CD4-positive, alpha-beta T cell treated with Interferon gamma for 1 hour (primary cell): ENCODE results near the gene PIWIL4.
"Not testable (repeated sequence)": the region's sequence is repeated elsewhere in the genome, so short reads cannot be mapped to it uniquely, and the experiment has no call there.

Experiments
- DNase-seq: peaks from one replicate; pipeline ENCODE4 v3.0.0-alpha.2; 2020

PIWIL4 gene

DNA sequence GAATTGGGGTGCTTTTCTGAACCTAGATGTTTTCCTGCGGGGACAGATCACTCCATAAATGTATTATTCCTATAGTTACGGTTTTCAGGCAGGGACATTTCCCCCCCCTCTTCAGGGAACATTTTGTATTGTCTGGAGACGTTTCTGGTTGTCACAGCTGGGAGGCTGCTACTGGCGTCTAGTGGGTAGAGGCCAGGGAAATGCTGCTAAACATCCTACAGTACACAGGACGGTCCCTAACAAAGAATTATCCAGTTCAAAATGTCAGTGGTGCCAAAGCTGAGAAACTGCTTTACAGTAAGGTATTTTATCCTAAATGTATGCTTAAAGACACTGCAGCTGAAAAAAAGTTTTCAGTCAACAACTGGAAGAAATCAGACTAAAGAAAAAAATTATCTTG lies 19.4 kb downstream of the PIWIL4 start:
- DNase-seq, result no peak

DNA sequence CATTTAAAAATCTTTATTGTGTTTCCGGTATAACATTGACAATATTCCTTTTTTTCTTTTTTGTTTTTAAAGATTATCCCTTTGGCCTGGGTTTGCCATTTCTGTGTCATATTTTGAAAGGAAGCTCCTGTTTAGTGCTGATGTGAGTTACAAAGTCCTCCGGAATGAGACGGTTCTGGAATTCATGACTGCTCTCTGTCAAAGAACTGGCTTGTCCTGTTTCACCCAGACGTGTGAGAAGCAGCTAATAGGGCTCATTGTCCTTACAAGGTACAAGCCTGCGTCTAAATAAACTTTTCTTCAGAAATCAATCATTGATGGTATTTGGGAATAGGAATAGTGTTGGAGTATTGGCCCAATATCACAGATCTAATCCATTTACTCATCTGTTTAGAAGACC lies 19.8 kb downstream of the PIWIL4 start:
- DNase-seq, result no peak

DNA sequence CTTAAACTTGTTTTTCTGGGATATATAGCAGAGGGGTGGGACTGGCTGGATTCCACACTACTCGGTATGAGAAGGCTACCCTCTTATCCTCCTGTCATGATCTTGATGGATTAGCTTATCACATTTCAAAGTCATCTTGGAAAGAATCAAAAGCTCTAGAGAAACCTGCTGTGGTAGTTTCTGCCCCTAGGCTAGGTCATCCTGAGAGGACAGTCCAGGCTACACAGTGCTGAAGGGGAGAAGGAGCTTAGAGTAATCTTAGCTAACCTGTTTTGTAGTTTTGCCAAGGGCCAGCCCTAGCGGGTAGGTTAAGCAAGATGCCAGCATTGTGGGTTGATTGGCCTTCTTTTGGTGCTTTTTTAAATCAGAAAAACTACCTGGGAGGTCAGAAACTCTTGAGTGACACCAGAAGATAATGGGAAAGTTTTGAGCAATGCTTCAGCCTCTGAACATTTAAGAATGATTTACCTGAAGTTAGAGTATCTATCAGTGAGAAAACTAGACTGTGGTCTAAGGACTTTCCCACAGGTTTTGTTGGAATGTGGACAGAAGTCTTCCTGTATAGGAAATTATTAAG lies 21.3 kb downstream of the PIWIL4 start:
- DNase-seq, result no peak

DNA sequence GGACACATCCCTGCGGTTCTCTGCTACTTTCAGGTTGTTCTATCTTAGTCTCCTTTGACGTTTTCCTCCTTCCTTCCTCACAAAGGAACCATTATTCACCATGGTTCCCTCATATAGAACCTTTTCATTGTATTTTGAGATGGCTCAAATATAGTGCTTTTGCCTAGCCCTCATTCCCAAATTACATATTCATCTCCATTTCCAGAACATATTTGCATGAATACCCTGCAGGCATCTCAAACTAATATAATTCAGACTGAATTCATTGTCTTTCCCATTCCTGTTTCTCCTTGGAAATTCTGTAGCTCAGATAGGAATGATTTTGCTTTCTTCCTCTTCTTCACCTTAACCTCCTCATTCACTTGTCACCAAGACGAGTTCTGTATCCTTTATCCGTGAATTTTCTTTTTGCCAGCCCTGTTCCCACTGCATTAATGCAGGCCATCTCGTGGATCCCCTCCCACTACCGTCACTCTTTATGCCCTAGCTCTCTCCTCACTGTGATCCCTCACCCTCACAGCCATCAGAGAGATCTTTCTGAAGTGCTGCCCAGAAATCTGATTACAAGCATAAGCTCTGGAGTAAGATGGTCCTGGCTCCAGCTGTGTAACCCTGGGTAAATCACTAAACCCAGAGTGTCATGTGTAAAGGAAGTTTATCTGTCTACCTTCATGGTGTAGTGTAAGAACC lies 23.3 kb downstream of the PIWIL4 start:
- no peak for DNase-seq

DNA sequence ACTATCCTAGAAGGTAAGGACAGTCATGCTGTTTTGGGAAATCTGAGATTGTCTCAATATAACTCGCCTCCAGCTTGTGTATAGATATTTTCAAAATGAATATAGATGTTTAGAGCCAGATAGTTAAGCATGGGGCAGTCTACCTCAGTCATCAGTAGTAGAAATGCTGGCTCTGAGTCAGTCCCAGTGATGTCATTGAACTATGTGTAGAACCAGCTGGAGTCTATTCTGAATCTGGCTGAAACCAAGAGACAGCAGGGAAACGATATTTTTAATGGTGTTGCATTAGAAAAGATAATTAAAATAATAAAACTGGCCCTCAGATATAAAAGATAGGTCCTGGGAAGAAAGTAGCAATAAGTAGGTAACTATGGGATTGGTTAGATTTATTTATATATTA lies 25.9 kb downstream of the PIWIL4 start:
- DNase-seq, result no peak

DNA sequence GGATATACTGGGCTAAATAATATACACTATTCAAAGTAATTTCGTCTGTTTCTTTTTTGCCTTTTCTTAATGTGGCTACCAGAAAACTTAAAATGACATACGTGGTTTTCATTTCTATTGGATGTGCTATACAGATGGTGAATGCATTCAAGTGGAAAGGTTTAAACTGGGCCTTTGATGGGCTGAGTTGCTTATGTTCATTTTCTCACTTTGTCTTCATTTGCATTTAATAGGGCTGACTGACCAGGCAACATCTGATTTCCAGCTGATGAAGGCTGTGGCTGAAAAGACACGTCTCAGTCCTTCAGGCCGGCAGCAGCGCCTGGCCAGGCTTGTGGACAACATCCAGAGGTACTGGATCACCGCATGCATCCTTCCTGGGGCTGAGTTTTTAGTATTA lies 27.9 kb downstream of the PIWIL4 start:
- DNase-seq, result no peak

DNA sequence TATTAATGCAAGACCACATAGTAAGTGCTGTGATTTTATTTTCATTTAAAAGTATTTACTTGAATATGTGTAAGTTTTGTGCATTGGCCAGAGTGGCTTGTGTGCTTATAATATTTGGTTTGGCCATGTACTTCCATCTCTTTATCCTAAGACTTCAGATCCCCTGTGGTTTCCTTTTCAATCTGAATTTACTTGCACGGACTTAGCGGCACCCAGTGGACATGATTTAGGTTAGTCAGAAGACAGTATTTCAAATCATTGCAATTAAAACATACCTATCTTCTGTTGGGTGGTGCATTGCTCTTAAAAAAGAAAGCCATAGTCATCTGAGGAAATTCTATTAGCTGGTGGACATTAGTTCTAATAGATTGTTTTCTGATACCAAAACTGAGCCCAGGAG lies 30.7 kb downstream of the PIWIL4 start:
- no peak for DNase-seq

DNA sequence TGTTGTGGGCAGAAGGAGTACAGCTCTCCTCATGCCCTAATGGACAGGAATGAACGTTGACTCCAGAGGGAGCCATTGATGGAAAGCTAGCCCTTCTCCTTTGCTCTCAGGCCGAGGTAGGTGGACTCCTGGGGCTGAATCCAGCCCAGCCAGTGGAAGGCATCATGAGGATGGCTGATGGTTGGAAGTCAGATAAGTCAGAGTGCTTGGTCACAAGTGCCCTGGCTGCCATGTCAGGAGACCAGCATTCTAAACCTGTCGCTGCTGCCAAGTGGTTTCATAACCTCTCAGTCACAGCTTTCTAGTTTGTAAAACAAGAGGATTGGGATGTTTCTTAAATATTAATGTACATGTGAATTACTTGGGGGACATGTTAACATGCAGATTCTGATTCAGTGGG lies 32.3 kb downstream of the PIWIL4 start:
- no peak for DNase-seq

DNA sequence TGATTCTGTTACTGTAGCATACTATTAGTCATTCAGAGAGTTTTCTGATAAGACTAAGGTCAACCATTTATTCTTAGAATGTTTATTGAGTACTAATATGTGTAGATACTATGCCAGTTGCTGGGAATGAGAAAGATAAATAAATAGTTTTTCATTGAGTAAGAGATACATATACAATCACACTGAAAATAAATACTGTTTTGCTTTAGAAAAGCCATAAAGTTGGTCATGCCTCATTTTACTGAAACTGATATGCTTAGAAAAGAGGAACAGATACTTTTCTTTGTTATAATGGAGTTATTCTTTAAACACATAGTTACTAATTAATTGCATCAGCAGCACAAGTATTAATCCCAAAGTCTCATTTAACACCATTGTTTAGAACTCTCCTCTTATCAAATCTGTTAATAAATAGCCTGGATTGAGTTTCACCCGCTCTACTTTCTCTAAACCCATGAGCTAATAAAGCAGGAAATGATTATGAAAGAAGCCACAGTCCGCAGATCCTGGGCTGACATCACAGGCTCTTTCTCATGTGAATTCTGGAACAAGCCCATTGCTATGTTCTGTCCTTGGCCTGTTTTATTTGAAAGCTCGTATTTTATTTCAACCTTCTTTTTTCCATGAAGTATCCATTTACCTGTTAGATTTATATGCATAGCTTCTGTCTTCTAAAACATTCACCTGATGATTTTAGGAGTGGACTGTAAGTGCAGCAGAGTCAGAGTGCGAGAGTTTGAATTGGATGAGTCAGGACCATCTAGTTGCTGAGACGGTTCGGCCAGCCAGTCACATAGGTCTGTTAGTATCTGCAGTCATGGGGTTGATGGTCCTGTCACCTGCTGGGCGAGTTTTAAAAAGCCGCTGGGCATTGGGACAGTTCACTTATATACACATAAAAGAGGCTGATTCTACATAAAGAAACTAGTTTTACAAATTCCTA lies 35.5 kb downstream of the PIWIL4 start:
- DNase-seq, result peak; percentile 42

DNA sequence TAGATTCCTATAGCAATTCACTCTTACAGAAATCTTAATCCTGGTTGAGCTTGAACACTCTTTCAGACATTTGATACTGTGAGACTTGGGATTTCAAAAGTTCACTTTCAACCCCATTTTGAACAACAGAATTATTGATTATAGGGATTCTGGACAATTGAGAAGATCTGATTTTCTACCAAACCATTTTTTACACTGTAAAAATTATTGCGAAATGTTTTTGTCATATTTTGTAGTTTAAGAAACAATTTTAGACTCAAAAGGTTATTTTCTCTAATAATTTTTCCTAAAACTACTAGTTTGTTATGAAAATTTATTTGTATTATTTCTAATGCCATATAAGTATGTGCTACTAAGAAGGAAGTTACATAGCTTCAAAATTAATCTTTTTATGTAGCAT lies 36.4 kb downstream of the PIWIL4 start:
- DNase-seq, result no peak

DNA sequence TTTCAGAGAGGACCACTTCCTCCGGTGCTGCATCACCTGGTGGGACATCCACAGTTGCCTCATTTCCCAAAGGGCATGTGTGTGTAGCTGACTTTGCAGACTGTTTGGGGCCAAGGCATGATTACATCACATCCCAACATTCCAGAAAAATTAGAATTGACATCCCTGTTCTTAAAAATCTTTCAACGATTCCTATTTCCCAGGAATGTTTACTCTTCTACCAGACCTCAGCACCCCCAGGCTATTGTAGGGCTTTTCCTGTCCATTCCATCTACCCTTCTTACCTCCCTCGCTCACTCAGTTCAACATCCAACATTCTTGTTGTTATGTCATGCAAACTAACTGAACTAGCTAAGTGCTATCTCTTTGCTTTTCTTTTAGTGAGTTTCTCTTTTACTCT lies 37.3 kb downstream of the PIWIL4 start:
- DNase-seq, result no peak

DNA sequence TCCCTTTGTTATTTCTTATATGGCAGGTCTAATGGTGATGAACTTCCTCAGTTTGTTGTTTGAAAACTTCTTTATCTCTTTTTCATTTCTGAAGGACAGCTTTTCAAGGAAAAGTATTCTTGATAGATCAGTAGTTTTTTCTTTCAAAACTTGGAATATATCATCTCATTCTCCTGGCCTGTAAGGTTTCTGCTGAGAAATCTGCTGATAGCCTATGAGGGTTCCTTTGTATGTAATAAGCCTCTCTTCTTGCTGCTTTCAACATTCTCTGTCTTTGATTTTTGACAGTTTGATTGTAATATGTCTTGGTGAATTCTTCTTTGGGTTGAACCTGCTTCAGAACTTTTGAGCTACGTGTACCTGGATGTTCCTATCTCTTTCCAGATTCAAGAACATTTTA lies 46.0 kb downstream of the PIWIL4 start:
- no peak for DNase-seq

DNA sequence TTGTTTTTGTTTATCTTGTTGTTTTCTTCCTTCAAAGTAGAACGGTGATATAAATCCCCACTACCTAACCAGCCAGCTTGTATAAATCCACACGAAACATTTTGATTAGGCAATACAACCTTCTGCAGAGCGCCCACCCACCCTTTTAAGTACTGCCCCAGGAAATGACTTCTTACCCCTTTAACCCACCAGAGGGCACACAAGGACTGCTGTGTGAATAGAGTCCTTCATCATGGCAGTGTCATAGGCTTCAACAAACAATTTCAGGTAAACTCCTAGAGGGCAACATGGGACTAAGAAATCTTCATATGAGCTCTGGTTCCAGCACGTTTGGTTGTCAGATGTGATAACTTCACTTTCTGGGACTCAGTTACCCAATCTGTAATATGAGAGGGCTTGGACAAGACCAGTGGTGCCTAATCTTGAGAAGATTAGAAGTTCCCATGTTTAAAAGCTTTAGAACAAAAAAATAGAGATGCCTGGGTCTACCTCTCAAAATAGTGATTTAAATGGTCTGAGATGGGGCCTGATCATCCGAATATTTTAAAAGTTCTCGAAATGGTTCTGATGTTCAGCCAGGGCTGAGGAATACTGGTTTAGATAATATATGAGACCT lies 56.1 kb downstream of the PIWIL4 start:
- DNase-seq, result peak; percentile 41

DNA sequence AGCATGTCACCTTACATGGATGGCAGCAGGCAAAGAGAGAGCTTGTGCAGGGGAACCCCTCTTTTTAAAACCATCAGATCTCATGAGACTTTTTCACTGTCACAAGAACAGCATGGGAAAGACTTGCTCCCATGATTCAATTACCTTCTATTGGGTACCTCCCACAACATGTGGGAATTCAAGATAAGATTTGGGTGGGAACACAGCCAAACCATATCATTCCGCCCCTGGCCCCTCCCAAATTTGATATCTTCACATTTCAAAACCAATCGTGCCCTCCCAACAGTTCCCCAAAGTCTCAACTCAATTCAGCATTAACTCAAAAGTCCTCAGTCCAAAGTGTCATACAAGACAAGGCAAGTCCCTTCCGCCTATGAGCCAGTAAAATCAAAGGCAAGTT lies 58.3 kb downstream of the PIWIL4 start:
- DNase-seq, result not testable (repeated sequence)

DNA sequence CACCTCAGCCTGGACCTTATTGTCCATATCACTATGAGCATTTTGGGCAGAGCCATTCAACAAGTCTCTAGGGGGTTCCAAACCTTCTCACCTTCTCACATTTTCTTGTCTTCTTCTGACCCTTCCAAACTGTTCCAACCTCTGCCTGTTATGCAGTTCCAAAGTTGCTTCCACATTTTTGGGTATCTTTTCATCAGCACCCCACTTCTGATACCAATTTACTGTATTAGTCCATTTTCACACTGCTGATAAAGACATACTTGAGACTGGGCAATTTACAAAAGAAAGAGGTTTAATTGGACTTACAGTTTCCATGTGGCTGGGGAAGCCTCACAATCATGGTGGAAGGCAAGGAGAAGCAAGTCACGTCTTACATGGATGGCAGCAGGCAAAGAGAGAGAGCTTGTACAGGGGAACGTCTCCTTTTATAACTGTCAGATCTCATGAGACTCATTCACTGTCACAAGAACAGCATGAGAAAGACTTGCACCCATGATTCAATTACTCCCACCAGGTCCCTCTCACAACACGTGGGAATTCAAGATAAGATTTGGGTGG lies 59.9 kb downstream of the PIWIL4 start:
- not testable (repeated sequence) for DNase-seq

DNA sequence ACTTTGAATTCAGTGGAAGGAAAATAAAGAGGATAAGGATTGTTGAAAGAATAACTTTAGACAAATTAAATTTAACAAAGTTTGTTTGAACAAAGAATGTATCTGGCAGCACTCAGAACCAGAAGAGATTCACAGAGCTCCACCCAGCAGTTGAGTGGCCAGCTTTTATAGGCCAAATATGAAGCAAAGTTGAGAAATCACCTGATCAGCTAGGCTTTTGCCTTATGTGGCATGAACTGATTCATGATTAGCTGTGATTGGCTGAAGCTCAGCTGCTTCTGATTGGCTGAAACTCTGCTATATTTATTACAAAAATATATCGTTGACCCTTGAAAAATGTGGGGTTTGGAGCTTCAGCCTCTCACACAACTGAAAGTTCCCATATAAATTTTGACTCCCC lies 62.6 kb downstream of the PIWIL4 start:
- DNase-seq, result no peak

DNA sequence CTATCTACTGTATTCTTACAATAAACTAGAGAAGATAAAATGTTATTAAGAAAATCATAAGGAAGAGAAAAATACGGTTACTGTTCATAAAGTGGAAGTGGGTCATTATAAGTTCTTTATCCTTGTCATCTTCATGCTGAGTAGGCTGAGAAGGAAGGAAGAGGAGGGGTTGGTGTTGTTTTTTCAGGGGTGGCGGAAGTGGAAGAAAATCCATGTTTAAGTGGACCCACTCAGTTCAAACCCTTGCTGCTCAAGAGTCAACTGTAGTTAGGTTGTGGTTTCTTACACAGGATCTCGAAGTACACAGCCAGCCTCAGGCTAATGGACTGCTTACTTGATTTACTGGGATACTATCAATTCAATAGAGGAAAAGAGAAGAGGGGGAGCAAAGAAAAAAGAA lies 63.1 kb downstream of the PIWIL4 start:
- no peak for DNase-seq

DNA sequence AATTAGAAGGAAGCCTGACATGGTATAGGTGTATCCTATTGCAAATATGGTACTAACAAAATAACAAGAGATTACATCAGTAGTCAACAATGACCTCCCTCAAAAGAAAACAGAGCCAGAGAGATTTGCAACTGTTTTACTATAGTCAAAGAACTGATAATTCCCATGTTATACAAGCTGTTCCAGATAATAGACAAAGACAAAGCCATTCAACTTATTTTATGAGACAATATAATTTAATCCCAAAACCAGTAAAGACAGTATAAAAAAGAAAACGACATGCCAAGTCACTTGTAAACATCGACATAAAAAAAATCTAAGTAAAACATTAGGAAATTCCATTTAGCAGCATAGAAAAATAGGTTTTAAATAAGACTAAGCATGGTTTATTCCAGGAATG lies 65.2 kb downstream of the PIWIL4 start:
- no peak for DNase-seq

DNA sequence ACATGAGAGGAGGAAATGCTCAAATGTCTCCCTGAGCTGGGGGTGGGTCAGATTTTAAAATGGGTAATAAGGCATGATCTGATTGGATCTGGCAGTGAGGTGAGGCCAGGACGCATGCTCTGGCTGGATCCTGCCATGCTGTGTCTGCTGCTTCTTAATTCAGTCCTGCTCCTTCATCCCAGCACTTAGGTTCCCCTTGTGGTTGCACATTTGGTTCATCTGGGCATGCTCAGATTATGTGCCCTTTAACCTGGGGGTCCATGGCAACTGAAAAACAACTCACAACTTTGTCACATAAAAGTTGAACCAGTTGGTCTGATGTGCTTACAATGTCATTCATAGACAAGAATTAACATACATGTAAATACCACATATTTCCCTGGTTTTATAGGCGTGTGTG lies 67.9 kb downstream of the PIWIL4 start:
- DNase-seq, result no peak

DNA sequence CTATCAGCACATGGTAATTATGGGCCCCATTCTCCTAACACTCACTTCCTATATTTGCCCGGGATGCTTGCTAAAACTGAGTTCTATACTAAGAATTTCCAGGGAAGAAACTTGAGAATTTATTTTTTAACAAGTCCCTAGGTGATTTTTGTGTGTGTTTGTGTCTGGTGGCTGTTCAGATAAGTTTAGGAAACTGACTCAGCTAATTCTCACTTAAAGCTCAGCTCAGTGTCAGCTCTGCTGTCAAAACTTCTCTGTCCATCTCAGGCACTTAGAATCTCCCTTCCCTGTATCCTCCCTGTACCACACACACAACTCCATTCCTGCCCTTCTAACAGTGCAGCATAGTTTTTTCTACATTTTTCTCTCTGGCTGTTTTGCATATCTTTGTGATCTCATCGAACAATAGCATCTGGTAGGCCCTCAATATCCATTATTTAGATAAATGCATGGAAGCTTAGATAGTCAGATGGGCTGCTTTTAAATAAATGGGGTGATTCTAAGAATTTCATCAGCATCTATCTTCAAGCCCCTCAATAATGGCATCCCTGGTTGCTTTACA lies 69.3 kb downstream of the PIWIL4 start:
- no peak for DNase-seq

DNA sequence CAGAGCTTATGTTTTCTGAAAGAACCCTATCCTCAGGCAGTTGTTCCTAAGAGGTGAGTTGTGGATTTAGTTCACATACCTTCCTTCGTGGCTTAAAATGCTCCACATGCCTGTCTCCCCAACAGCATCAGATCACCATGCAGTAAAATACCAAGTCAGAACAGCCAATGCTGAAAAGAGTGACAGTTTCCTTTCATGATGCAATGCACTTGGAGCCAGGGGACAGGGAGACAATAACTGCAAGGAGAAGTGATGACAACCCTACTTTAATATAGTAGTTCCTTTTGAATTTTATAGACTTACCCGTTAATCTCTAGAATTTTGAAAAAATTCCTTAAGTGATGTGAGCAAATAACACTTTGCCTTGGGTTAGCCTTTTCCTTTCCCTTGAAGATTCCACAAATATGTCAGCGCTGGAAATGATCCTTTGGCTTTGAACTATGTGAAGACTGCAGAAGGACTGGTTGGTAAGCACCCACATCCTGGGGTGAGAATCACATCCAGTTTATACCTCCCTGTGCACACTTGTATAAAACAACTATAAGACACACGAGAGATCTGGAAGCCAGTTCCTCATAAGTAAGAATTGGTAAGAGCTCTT lies 71.2 kb downstream of the PIWIL4 start:
- no peak for DNase-seq

DNA sequence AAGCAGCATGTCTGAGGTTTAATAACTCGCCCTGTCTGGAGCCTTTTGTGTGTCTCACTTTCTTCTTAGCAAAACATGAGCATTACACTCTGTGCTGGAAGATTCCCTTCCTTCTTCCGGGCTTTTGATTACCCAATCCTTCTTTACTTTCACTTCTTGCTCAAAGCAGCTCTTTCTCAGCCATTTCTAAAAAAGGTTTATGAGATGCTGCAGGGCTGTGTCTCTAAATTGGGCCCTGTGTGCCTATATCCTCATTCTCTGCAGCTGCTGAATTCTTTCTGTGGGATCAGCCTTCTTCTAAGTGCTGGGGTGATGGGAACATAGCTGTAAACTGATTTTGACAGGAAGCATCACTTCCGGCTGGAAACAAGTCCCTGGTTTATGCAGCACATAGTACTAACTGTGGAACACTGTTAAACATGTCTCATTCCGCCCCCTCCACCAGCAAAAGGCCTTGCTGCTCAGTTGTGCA lies 71.8 kb downstream of the PIWIL4 start:
- DNase-seq, result no peak
